ENCODE data around the gene VILL. TPM values are rescaled to one million over a fixed set of nuclear protein-coding genes. Genes with fewer than 3 reads are reported as not detected.

VILL gene
- total RNA-seq, 1 donor from 2014 or later, result 4.9 TPM

- Mint-ChIP-seq H3K27ac (ENCODE audit: unreplicated experiment) (no peak overlapping the region), H3K27me3 (ENCODE audit: low read depth) (peaks cover 1% of the 10 kb centered on the region), H3K4me3 (peak overlapping the region; percentile 60), H3K4me1 (peaks cover 22% of the 10 kb centered on the region), H3K36me3 (ENCODE audit: low read depth) (no peaks in the 10 kb centered on the region), H3K9me3 (no peaks in the 10 kb centered on the region)
- no peak for DNase-seq (ENCODE audit: low read depth, low spot score)
- TF ChIP-seq, protein P1, sequence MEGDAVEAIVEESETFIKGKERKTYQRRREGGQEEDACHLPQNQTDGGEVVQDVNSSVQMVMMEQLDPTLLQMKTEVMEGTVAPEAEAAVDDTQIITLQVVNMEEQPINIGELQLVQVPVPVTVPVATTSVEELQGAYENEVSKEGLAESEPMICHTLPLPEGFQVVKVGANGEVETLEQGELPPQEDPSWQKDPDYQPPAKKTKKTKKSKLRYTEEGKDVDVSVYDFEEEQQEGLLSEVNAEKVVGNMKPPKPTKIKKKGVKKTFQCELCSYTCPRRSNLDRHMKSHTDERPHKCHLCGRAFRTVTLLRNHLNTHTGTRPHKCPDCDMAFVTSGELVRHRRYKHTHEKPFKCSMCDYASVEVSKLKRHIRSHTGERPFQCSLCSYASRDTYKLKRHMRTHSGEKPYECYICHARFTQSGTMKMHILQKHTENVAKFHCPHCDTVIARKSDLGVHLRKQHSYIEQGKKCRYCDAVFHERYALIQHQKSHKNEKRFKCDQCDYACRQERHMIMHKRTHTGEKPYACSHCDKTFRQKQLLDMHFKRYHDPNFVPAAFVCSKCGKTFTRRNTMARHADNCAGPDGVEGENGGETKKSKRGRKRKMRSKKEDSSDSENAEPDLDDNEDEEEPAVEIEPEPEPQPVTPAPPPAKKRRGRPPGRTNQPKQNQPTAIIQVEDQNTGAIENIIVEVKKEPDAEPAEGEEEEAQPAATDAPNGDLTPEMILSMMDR (conservative IDR thresholded peaks at IDR 0.05), result no peak
These were observed 31.7 kb downstream of the VILL start for GRCh38 chr3:38022301-38022700.

- H3K9me3 Mint-ChIP-seq, result no peaks in the 10 kb centered on the region
These were observed 32.5 kb downstream of the VILL start for GRCh38 chr3:38022896-38023709.

GRCh38 chr3:38026856-38027255, 36.3 kb downstream of the VILL start:
- Mint-ChIP-seq H3K9me3 (no peaks in the 10 kb centered on the region), H3K27me3 (ENCODE audit: low read depth) (peaks cover 17% of the 10 kb centered on the region), H3K4me1 (peaks cover 32% of the 10 kb centered on the region), H3K27ac (ENCODE audit: unreplicated experiment) (no peak overlapping the region), H3K4me3 (peak overlapping the region; percentile 95), H3K36me3 (ENCODE audit: low read depth) (no peaks in the 10 kb centered on the region)
- DNase-seq (ENCODE audit: low read depth, low spot score), result no peak
- TF ChIP-seq, protein P1 (conservative IDR thresholded peaks at IDR 0.05), result no peak

More at GRCh38 chr3:38022896-38023709, 32.5 kb downstream of the VILL start:
- Mint-ChIP-seq H3K27me3 (ENCODE audit: low read depth) (peaks cover 7% of the 10 kb centered on the region), H3K27ac (ENCODE audit: unreplicated experiment) (no peak overlapping the region), H3K36me3 (ENCODE audit: low read depth) (no peaks in the 10 kb centered on the region), H3K4me3 (peak overlapping the region; percentile 97), H3K4me1 (peaks cover 26% of the 10 kb centered on the region)
- no peak for DNase-seq (ENCODE audit: low read depth, low spot score)
- TF ChIP-seq, protein P1 (conservative IDR thresholded peaks at IDR 0.05), result no peak

GRCh38 chr3:38027466-38028465, 37.2 kb downstream of the VILL start:
- peaks cover 17% of the 10 kb centered on the region for H3K27me3 Mint-ChIP-seq (ENCODE audit: low read depth)
- peaks cover 32% of the 10 kb centered on the region for H3K4me1 Mint-ChIP-seq

More at GRCh38 chr3:38027466-38028465, 37.2 kb downstream of the VILL start:
- no peaks in the 10 kb centered on the region for H3K36me3 Mint-ChIP-seq (ENCODE audit: low read depth)
- DNase-seq (ENCODE audit: low read depth, low spot score), result no peak
- H3K9me3 Mint-ChIP-seq, result no peaks in the 10 kb centered on the region
- no peak overlapping the region for H3K27ac Mint-ChIP-seq (ENCODE audit: unreplicated experiment)
- TF ChIP-seq, protein P1 (conservative IDR thresholded peaks at IDR 0.05), result no peak
- H3K4me3 Mint-ChIP-seq, result peak overlapping the region; percentile 95
